ENCODE measurements around the gene CDCA3.

Gene CDCA3

DNA sequence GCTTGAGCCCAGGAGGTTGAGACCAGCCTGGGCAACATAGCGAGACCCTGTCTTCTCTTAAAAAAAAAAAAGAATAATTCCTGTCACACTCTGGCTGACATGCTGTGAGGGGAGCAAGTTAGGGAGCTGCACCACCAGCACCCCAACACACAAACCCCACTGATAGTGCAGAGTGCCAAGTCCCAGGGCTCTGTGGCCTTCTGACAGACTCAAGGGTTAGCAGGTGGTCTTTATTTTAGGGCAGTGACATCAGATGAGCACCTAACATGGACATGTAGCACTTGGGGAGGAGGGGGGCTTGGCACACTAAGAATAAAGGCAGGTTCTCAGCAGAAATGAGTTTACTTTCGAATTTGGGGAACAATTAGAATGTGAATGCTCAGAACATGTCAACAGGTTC, 7.7 kb upstream of the CDCA3 start:
- H3K27ac ChIP-seq = no peak overlapping the region
- no peak for DNase-seq (ENCODE audit: low read depth, low spot score)

DNA sequence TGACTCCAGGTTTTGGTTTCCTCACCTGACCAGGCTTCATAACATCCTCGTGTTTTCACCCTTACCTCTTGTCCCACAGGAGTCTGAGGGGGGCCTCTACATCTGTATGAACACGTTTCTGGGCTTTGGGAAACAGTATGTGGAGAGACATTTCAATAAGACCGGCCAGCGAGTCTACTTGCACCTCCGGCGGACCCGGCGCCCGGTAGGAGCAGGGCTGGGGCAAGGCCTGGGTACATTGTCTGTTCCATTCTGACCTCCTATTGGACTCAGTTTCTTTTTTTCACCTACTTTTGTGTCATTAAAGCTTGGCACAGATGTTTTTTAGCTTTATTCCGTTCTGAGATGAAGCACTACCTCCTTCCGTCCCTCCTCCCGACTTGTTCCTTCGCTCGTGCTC, 4.2 kb upstream of the CDCA3 start:
- no peak overlapping the region for H3K27ac ChIP-seq
- DNase-seq (ENCODE audit: low read depth, low spot score) = no peak

DNA sequence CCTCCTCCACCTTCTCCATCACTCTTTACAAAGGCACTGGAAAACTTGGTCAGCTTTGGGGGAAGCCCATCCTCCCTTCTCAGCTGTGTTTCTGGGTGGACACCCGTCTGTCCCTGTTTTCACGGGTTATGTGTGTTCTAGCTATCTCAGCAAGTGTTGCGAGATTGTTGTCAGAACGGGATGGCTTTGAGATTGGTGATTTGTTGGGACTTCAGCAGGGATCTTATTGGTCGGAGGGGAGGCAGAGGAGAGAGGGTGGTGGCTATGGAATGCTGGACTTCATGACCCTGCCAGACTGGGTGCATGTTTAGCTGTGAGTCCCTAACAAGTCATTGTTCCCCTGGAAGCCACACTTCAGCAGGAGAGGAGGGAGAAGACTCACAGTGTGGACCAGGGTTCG, 3.0 kb upstream of the CDCA3 start:
- no peak for DNase-seq (ENCODE audit: low read depth, low spot score)

DNA sequence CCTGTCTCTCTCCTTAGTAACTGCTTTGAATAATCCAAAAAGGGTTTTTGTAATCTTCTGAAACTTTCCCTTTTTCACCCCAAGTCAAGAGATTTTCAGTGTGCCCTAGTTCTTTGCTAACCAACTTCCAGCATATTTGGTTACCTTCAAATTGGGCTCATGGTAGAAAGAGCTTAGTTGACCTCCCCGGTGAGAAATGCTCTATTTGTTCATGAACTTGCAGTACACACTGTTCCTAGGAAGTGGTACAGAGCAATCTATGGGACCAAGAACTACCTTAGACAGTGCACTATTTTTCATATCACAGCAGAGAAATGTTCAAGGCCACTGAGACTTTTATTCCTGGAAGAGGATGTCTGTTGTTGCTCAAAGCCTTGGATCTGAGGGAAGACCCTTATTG, 2.5 kb upstream of the CDCA3 start:
- DNase-seq (ENCODE audit: low read depth, low spot score) = no peak
- peak overlapping the region; percentile 66 for H3K27ac ChIP-seq

More for the DNA sequence above, 3.0 kb upstream of the CDCA3 start:
- H3K27ac ChIP-seq = no peak overlapping the region

DNA sequence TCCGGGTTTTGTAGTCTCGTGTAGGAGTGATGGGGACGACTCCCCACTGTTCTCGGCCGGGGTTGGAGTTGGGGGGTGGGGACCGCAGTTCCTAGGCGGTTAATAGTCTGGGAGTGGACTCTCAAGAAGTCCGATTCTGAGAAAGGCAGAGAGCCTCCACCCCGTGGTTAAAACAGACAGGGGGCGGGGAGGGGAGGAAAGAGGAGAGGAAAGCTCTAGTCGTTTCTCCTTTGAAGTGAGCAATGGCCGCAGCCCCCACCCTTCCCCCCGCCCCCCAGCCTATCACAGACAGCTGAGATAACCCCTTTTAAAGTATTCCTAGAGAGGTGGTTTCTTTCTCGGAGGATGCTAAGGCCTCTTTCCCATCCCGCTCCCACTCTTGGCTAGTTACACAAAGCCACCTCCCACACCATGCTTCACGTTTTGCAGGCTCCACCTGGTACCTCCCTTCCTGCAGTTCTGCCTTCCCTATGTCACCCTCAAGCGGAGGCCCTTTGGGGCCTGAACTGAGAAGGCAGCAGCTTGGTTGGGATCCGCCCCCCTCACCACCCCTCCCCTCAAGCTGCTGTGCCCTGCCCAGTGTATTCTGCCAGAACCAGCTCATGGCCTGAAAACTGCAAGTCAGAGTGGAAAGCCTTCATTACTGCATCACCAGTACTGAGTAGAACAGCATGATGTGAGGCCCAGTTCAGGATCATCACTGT, 1.7 kb upstream of the CDCA3 start:
- peak; percentile 62 for DNase-seq (ENCODE audit: low read depth, low spot score)

DNA sequence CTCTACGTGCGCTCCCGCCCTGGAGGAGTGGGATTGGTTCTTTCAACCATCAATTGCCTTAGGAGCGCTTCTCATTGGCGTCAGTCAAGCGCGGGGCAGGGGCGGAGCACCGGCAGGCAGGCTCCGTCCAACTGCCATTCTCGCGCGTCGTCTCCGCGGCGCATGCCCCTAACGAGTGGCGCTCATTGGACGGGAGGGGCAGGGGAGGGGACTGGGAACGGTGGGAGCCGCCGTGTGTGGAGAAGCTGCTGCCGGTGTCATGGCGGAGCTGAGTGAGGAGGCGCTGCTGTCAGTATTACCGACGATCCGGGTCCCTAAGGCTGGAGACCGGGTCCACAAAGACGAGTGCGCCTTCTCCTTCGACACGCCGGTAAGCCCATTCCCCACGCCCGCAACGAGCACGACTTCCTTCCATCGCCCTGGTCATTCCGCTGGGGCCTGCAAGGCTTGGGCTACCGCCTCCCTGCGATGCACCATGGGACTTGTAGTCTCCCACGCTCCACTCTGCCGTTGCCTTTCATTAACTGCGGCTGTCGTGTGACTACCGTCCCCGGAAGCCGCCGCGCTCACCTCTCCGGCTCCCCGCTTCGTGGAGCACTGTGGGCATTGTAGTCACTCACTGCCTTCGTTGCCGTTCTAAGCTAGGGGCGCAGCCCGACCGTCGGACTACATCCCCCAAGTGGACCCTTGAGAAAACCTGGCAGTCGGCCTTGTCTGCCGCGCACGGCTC, 1.0 kb upstream of the CDCA3 start, which contains the start of gene USP5:
TSS of gene USP5 (plus strand) at position 230 of the 730 bp plus-strand sequence. CDS start at position 260, 30 bp downstream.
- DNase-seq (ENCODE audit: low read depth, low spot score) = peak; percentile 99
- peak within 1 kb of the TSS; percentile 66 for H3K27ac ChIP-seq

More for the DNA sequence above, 1.7 kb upstream of the CDCA3 start:
- peak overlapping the region; percentile 66 for H3K27ac ChIP-seq

DNA sequence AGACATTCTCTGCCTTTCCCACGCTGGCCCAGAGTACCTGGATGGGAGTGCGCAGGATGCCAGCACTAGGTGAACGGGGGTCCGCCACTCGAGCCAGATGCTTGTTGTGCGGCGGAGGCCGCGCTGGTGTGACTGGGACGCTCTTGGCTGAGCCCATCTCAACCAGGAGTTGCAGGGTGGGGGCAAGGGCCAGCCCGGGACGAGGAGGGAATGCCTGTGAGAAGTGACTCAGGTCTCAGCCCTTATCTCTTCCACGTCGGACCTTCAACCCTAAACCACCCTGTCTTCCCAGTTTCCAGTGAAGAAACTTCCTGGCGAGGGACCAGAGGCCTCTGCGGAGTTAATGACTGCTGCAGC, 312 bp downstream of the CDCA3 start:
- DNase-seq (ENCODE audit: low read depth, low spot score) = no peak
- no peak overlapping the region for H3K27ac ChIP-seq

DNA sequence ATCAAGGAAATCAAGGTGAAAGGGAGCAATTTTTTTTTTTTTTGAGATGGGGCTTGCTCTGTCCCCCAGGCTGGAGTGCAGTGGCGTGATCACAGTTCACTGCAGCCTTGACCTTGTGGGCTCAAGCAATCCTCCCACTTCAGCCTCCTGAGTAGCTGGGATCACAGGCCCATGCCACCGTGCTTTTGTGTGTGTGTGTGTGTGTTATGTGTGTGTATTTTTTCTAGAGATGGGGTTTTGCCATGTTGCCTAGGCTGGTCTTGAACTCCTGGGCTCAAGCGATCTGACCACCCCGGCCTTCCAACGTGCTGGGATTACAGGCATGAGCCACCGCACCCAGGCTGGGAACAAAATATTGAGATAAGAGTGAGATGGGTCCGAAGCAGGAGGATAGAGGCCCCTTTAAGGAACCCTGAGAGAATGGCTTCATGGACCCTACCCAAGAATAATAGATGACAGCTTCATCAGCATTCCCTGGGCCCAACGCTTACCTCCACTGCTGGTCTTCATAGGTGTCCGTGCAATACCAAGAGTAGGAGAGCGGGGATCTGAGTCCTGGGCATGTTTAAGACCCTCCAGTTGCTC, 1.0 kb downstream of the CDCA3 start:
- no peak for DNase-seq (ENCODE audit: low read depth, low spot score)
- no peak overlapping the region for H3K27ac ChIP-seq

DNA sequence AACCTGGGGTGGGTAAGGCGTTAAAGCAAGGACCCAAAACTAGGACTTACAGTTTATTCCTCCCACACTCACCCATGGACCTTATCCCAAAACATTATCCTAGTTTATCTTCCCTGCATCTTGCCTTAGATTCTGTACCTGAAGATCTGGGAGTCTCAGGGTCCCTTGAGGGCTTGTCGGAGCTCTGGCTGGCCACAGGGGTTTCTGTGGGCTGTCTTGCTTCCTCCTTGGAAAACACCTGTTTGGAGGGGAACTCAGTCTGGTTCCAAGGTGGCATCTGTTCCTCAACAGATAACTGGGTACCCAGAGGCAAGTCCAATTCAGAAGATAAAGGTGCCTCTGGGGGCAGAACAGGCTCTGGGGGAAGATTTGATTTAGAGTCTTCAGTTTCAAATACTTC, 1.7 kb downstream of the CDCA3 start:
- DNase-seq (ENCODE audit: low read depth, low spot score) = no peak
- no peak overlapping the region for H3K27ac ChIP-seq

DNA sequence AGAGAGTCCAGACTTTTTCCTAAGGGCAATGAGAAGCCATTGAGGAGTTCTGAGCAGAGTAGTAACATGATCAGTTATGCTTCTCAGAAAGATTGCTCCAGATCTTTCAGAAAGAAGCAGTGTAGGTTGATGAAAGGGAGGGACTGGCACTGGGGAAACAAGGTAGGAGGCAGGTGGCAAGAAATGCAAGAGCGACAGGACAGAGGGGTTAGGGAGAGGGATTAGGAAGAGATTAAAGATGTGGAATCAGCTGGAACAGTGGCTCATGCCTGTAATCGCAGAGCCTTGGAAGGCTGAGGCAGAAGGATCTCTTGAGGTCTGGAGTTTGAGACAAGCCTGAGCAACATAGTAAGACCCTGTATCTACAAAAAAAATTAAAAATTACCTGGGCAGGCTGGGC, 3.4 kb downstream of the CDCA3 start:
- DNase-seq (ENCODE audit: low read depth, low spot score) = no peak
- no peak overlapping the region for H3K27ac ChIP-seq

DNA sequence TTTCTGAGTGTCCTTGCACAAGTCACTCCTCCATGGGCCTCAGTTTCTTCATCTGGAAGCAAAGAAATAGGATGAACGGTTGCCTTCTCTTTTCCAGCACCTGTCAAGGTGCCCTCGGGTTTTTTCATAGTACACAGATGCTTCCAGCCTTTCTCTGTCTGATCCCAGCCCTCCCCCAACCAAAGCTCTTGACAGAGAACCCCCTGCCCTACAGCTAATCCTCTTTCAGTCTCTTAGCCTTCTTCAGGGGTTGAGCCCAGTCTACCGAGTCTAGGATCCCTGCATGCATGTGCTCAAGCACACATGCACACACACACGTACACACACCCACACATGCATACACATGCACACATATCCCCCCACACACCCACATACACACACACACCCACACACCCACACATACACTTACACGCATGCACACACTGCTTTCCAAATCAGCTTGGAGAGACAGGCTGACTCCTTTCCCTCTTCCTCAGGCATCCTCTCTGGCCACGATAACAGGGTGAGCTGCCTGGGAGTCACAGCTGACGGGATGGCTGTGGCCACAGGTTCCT, 4.7 kb downstream of the CDCA3 start:
- no peak overlapping the region for H3K27ac ChIP-seq
- DNase-seq (ENCODE audit: low read depth, low spot score) = no peak

DNA sequence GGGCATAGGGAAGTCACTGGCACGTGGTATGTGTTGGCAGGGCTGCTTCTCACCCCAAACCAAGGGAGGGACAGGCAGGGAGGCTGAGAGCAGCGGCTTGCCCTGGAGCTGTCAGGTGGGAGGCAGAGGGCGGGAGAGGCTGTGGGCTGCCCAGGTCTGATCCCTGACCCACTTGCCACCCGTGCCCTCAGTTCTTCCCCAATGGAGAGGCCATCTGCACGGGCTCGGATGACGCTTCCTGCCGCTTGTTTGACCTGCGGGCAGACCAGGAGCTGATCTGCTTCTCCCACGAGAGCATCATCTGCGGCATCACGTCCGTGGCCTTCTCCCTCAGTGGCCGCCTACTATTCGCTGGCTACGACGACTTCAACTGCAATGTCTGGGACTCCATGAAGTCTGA, 5.7 kb downstream of the CDCA3 start:
- no peak overlapping the region for H3K27ac ChIP-seq
- DNase-seq (ENCODE audit: low read depth, low spot score) = no peak

DNA sequence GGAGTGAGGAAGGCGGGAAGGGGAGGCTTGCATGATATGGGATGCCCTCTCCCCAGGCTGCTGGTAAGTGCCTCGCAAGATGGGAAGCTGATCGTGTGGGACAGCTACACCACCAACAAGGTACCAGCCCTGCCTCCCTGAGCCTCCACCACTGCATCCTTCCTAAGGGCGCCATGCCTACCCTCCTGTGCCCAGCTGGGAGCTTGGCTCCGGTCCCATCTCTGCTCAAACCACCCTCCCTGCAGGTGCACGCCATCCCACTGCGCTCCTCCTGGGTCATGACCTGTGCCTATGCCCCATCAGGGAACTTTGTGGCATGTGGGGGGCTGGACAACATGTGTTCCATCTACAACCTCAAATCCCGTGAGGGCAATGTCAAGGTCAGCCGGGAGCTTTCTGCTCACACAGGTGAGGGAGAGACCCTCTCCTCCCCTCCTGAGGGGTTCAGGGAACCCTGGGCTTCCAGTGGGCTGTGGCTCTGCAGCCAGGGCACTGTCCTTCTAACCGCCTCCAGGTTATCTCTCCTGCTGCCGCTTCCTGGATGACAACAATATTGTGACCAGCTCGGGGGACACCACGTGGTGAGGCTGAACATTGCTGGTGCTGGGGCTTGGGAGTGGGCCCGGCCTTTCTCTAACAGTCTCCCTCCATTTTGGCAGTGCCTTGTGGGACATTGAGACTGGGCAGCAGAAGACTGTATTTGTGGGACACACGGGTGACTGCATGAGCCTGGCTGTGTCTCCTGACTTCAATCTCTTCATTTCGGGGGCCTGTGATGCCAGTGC, 7.8 kb downstream of the CDCA3 start:
- no peak for DNase-seq (ENCODE audit: low read depth, low spot score)
- no peak overlapping the region for H3K27ac ChIP-seq

DNA sequence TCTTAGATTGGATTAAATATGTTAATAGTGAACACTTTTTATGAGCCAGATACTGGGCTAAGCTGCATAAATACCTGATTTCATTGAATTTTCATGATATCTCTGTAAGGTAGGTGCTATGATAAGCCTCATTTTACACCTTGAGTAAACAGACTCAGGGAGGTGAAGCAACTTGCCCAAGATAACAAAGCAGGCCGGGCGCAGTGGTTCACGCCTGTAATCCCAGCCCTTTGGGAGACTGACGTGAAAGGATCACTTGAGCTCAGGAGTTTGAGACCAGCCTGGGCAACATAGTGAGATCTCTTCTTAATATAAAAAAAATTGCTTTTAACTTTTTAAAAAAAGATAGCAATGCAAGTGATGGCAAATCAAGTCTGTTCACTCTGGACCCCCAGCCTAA, 9.0 kb downstream of the CDCA3 start:
- DNase-seq (ENCODE audit: low read depth, low spot score) = no peak
- H3K27ac ChIP-seq = no peak overlapping the region

DNA sequence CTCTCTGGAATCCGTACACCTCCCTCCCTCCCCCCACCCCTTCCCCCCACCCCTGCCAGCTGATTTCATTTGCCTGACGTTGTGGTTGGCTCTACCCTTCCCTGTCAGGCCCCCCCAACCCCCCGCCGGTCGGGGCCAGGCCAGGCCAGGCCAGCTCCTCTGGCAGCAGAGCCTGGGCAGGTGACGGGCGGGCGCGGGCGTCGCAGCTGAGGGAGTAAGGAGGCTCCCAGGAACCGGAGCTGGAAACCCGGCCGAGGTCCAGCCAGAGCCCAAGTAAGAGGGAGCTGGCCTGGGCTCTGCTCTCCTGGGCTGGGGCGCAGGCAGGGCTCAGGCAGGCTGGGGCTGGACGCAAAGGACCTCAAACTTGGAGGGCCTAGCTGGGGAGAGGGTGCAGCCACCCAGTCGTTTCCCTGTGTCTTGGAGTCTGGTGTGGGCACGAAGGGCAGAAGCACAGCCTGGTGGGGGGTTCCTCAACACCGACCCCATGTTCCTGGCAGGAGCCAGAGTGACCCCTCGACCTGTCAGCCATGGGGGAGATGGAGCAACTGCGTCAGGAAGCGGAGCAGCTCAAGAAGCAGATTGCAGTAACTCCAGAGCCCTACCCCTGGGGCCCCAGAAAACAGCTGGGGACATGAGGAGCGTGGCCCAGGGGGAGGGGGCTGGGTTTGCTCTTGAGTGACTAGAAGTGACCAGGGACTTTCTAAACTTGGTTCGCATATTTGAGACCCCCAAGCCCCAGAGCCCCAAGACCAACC, 10.1 kb downstream of the CDCA3 start, which contains the start of gene GNB3:
TSS of gene GNB3 (plus strand) at position 165 of the 755 bp plus-strand sequence. CDS start at position 528, 363 bp downstream.
- no peak within 1 kb of the TSS for H3K27ac ChIP-seq
- DNase-seq (ENCODE audit: low read depth, low spot score) = no peak

DNA sequence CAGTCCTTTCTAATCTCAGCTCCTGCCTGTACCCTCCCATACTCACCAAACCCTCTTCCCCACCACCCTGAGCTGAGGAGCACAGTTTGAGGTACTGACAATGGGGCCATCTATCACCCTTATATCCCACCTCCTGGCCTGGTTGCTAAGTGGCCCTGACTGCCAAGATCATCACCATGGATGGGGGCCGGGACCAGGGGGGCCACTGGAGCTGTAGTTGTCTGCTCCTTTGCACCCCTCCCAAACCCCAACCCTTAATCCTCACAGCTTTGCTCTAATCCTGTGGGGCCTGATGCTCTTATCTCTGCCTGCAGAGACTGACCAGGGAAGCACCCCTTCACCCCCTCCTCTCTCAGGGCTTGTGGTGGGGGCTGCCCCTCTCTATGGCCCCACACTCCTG, 10.8 kb downstream of the CDCA3 start:
- no peak for DNase-seq (ENCODE audit: low read depth, low spot score)
- no peak overlapping the region for H3K27ac ChIP-seq

DNA sequence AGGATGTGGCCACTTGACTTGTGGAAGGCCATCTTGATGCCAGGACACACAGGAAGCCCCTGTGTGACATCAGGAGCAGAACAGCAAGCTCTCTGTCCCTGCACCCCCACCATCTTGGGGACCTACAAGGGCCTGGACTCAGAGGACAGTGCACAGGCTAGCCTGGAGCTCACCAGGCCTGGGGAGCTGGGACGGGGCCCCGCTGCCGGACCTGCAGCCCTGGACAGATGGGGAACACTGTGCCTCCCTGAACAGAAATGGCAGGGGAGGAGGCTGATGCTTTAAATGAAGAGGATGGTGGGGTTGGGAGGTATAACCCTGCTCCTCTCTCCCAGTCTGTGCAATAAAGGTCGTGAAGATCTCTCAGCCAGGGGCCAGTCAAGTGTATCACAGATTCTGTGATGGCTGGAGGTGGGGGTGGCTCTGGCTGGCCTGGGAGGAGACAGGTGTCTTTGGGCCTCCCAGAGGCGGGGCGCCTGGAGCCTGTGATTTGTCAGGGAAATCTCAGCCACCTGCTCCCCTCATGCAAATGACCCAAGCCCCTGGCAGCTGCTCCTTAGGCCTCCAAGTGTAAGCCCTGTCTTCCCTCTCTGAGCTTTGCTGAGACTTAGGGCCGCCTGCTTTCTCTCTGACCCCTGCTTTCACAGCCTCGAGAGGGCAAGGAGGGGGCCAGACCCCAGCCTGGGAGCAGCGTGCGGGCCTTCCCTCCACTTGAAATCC, 11.4 kb downstream of the CDCA3 start:
- no peak overlapping the region for H3K27ac ChIP-seq
- no peak for DNase-seq (ENCODE audit: low read depth, low spot score)

DNA sequence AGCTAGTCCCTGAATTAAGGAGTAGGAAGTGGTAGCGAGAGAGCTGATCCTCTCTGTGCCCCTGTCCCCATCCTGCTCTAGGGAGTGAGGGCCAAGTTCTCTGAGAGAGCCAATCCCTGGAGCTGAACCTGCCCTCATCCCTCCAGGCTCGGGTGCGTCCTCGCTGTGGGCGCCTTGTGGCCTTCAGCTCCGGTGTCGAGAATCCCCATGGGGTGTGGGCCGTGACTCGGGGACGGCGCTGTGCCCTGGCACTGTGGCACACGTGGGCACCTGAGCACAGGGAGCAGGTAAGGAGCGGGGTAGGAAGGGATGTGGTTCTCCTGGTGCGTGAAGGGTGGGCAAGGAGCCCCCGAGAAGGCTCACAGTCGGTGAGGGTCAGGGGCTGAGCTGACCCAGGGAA, 12.2 kb downstream of the CDCA3 start:
- H3K27ac ChIP-seq = no peak overlapping the region
- DNase-seq (ENCODE audit: low read depth, low spot score) = no peak

Measured in epithelial cell of prostate (primary cell).